CD4-positive, alpha-beta T cell treated with Interleukin-15 for 4 hours (primary cell): ENCODE results near the gene PTGER3.
"Not testable (repeated sequence)": the region's sequence is repeated elsewhere in the genome, so short reads cannot be mapped to it uniquely, and the experiment has no call there.

Experiments used
- DNase-seq: peaks from one replicate; pipeline ENCODE4 v3.0.0-alpha.2; 2020; ENCODE audit warnings: low spot score

Gene PTGER3

GRCh38 chr1:71002709-71003475, 44.7 kb downstream of the PTGER3 start:
- no peak for DNase-seq

GRCh38 chr1:71001624-71002023, 46.0 kb downstream of the PTGER3 start:
- no peak for DNase-seq

- DNase-seq: no peak
Measured at GRCh38 chr1:70997793-70998192, 49.8 kb downstream of the PTGER3 start.

- DNase-seq: no peak
Measured at GRCh38 chr1:70994753-70995268, 52.8 kb downstream of the PTGER3 start.

GRCh38 chr1:70993798-70994197, 53.8 kb downstream of the PTGER3 start:
- no peak for DNase-seq

- no peak for DNase-seq
Measured at GRCh38 chr1:70992521-70992920, 55.1 kb downstream of the PTGER3 start.

GRCh38 chr1:70990469-70991253, 57.0 kb downstream of the PTGER3 start:
- DNase-seq: no peak

GRCh38 chr1:70987497-70987896, 60.1 kb downstream of the PTGER3 start:
- no peak for DNase-seq

- DNase-seq: not testable (repeated sequence)
Measured at GRCh38 chr1:70985776-70986225, 61.8 kb downstream of the PTGER3 start.

GRCh38 chr1:70985278-70985677, 62.3 kb downstream of the PTGER3 start:
- DNase-seq: not testable (repeated sequence)

GRCh38 chr1:70980361-70980760, 67.3 kb downstream of the PTGER3 start:
- no peak for DNase-seq

- no peak for DNase-seq
Measured at GRCh38 chr1:70979881-70980280, 67.7 kb downstream of the PTGER3 start.

- DNase-seq: no peak
Measured at GRCh38 chr1:70979313-70979712, 68.3 kb downstream of the PTGER3 start.

GRCh38 chr1:70978623-70979022, 69.0 kb downstream of the PTGER3 start:
- no peak for DNase-seq

- DNase-seq: no peak
Measured at GRCh38 chr1:70977575-70977974, 70.0 kb downstream of the PTGER3 start.

GRCh38 chr1:70977041-70977440, 70.6 kb downstream of the PTGER3 start:
- no peak for DNase-seq

GRCh38 chr1:70973754-70974153, 73.9 kb downstream of the PTGER3 start:
- no peak for DNase-seq

- no peak for DNase-seq
Measured at GRCh38 chr1:70970407-70970806, 77.2 kb downstream of the PTGER3 start.

GRCh38 chr1:70966018-70966638, 81.5 kb downstream of the PTGER3 start:
- peak; percentile 2 for DNase-seq

- DNase-seq: no peak
Measured at GRCh38 chr1:70963374-70963773, 84.2 kb downstream of the PTGER3 start.

- DNase-seq: no peak
Measured at GRCh38 chr1:70961374-70961975, 86.1 kb downstream of the PTGER3 start.

GRCh38 chr1:70948396-70949017, 99.1 kb downstream of the PTGER3 start:
- no peak for DNase-seq
